Stimulated activated CD4-positive, alpha-beta T cell treated with anti-CD3 and anti-CD28 coated beads, Interleukin-2, amount 100 ng/mL, for 24 hours (primary cell): Measurements from ENCODE around the gene CRYBA1.
"Not testable (repeated sequence)": the region's sequence is repeated elsewhere in the genome, so short reads cannot be mapped to it uniquely, and the experiment has no call there.

ENCODE experiments used
- DNase-seq, 2 donors: peaks; one replicate each; pipeline ENCODE4 v3.0.0-alpha.2; 2020

Gene CRYBA1

DNA sequence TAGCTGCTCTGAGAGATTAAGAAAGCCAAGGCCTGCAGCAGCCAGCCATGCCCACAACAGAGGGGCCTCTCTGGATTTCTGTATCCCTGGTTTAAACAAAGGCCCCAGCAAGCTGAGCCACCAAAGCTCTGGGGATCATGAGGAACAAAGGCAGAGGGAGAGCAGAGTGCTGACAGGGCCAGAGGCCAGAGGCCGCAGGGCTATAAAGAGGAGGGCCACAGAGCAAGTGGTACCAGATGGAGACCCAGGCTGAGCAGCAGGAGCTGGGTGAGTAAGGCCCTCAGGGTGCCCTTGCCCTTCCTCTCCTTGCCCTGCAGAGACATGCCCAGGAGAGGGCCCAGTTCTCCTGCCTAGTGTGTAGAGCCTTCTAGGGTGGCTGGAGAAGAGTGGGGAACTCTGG, at the start of gene CRYBA1:
Gene CRYBA1 (plus strand): TSS at position 232 of the 400 bp plus-strand sequence. CDS start 5 bp downstream, at position 237.
- DNase-seq = no peak

GRCh38 chr17:29197516-29198272, 49.0 kb upstream of the CRYBA1 start:
- DNase-seq = no peak

- DNase-seq = not testable (repeated sequence)
Measured at GRCh38 chr17:29204068-29204804, 42.4 kb upstream of the CRYBA1 start.

DNA sequence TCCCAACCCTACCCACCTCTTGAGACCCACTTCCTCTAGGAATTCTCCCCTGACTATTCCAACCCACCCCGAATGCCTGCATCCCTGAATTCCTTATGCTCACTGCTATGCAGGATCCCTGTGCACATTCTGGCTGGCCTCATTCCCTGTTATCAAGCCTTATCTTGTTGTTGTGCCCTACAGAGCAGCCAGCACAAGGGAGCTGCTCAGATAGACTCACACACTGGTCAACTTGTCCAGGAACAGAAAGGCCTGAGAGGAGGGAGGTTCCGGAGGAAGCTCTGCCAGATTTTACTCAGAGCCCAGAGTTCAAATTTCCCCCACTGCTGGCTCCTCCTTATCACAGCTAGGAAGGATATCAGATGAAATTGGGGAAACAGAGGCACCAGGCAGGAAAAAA, 41.6 kb upstream of the CRYBA1 start:
- no peak for DNase-seq

GRCh38 chr17:29207975-29208374, 38.7 kb upstream of the CRYBA1 start:
- no peak for DNase-seq

DNA sequence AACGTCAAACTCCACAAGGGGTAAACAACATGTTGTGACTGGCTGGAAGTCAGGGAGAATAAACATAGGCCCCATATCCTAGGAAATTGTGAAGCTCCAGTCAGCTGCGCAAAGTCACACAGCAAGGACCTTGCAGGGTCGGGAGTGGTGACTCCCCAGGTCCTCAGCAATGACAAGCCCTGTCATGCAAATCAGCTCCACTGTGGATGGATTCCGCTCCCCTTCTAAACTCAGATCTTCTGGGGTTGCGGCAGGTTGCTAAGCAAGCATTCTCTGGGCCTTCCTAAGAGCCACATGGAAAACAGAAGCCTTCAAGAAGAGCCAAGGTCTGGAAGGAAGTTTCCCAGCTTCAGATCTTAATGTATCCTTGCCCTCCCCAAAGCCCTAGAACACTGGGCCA, 37.6 kb upstream of the CRYBA1 start:
- DNase-seq = no peak

DNA sequence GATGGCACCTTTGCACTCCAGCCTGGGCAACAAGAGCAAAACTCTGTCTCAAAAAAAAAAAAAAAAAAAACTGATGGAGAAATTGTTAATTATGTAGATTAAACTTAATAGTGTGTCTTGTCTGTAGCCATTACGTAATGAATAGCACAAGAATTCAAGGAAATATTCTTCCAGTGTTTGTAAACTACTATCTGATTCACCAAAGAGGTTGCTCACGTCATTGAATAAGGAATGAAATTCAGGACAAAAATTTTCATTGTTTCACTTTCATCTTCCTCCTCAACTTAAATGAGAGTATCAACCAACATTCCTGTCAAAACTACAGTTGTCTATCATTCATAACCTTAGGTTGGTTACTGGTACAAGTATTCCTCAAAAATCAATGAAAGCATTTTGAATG, 35.8 kb upstream of the CRYBA1 start:
- no peak for DNase-seq

DNA sequence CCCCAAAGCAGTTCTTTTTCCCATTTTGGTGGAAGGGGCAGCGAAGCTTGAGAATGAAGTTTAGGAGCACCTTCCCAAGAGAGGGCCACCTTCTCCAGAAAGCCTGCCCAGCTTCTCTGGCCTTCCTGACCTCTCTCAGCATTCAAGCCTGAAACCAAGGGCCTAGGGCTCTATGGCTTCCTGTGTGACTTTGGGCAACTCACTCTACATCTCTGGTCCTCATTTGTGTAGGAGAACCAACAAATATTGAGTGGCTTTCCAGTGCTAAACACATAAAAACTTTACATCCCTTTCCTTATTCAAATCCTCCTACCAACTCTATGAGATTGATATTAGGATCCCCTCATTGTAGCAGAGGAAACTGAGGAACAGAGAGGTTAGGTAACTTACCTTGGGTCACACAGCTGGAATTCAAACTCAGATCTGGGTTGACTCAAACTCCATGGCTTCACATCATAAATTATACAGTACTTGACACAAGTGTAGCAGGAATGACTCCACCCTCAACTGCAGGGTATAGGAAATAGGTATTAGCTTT, 34.5 kb upstream of the CRYBA1 start:
- no peak for DNase-seq

DNA sequence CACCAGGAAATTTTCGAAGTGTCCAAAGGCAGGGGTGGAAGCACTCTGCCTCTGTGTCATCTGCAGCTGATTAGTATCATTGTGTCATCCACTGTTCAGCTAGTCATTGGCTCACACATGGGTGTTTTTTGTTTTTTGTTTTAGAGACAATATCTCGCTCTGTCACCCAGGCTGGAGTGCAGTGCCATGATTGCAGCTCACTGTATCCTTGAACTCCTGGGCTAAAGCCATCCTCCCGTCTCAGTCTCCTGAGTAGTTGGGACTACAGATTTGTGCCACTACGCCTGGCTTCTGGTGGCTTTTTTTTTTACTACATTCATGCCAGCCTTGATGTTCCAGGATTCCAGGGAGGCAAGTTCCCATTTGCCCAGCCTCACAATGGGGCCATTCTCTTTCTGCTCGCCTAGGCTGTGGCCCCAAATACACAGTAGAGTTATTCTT, 34.0 kb upstream of the CRYBA1 start:
- DNase-seq = no peak

DNA sequence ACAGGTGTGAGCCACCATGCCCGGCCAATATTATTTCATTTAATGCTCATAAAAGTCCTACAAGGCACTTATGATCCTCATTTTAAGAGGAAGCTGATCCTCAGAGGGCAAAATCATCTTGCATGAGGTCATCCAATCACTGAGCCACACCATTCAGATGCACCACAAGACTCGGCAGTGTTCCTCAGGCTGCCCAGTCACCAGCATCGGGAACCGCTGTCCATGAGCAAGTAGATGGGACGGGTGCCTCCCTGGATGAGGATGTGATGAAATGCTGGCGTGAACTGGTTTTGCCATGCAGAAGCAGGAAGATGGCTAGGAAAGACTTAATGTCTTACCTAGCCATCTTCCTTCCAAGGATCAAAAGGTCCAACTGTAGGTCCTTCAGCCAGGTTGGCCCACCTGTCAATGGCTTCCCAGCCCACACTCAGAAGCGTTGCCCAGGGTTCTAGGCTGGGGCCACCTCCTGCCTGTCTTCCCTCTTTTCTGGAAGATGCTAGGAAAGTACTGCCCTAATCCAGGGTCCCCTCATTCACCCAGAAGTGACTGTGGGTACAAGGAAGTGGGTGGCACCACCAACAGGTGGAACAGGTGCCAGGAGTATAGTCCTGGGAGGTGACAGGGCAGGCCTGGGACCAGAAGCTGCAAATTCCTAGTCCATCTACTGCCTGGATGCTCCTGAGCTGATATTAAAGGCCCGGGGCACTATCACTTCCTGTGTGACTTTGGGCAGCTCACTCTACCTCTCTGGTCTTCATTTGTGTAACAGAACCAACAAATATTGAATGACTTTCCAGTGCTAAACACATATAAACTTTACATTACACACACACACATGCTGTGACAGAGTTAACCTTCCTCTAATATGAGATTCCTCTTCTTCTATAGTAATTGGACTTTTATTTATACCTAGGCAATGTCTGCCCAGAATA, 32.2 kb upstream of the CRYBA1 start:
- no peak for DNase-seq

GRCh38 chr17:29215174-29215573, 31.5 kb upstream of the CRYBA1 start:
- DNase-seq = no peak

GRCh38 chr17:29215717-29216116, 30.9 kb upstream of the CRYBA1 start:
- no peak for DNase-seq

GRCh38 chr17:29216181-29216580, 30.5 kb upstream of the CRYBA1 start:
- DNase-seq = no peak

GRCh38 chr17:29216856-29217255, 29.8 kb upstream of the CRYBA1 start:
- DNase-seq = no peak

GRCh38 chr17:29219378-29220047, 27.1 kb upstream of the CRYBA1 start:
- DNase-seq = peak; percentile 77 to 84

GRCh38 chr17:29221338-29221737, 25.3 kb upstream of the CRYBA1 start:
- not testable (repeated sequence) for DNase-seq

DNA sequence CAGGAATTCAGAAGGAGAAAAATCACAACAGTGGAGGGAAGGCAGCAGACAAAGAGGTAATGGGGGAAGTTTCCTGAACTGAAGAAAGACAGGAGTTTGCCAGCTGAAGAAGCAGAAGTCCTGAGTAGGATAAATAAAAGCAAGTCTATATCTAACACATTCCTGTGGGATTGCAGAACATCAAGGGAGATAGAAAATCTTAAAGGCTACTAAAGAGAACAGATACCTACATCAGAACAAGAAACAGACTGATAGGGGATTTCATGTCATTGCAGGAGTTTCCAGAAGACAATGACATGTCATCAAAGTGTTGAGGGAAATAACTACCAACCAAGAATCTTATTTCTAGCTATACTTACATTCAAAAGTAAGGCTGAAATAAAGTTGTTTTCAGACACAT, 21.3 kb upstream of the CRYBA1 start:
- DNase-seq = no peak

- DNase-seq = no peak
Measured at GRCh38 chr17:29233301-29233700, 13.4 kb upstream of the CRYBA1 start.

- not testable (repeated sequence) for DNase-seq
Measured at GRCh38 chr17:29234972-29235371, 11.7 kb upstream of the CRYBA1 start.

DNA sequence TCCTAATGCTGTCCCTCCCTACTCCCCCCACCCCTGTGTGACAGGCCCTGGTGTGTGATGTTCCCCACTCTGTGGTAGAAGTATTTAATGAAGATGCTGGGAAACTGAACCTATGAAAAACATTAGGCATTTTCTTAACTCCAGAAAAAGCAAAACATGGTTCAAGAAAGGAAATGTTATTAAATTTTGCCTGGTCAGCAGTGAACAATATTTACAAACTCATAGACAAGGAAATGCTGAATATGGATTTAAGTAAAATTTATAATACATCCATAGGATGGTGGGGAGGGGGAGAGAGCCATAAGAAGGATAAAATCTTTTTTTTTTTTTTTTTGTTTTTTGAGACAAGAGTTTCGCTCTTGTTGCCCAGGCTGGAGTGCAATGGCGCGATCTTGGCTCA, 10.8 kb upstream of the CRYBA1 start:
- no peak for DNase-seq

DNA sequence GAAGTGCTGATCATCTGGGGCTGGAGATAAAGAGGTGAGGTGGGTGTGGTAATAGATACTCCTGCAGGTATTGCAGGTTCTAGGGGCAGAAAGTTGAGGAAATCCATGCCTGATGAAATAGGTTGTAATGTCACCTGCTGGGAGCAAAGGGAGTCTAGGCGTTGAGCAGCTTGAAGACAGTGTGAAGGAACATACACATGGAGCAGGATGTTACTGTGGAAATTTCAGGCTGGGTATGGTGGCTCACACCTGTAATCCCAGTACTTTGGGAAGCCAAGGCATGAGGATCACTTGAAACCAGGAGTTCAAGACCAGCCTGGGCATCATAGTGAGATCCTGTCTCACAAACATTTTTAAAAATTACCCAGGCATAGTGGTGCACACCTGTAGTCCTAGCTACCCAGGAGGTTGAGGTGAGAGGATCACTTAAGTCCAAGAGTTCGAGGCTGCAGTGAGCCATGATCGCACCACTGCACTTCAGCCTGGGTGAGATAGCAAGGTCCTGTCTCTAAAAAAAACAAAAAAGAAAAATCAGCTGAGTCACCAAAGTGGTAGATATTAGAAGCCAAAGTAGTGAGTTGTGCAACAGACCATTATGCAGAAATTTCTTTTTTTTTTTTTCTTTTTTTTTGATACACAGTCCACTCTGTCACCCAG, 9.1 kb upstream of the CRYBA1 start:
- no peak for DNase-seq
